ENCODE data around the gene EP400. TPM values are rescaled to one million over a fixed set of nuclear protein-coding genes. Genes with fewer than 3 reads are reported as not detected.

EP400 gene
- total RNA-seq, 1 experiment from 2014 or later, result 61.7 TPM

DNA sequence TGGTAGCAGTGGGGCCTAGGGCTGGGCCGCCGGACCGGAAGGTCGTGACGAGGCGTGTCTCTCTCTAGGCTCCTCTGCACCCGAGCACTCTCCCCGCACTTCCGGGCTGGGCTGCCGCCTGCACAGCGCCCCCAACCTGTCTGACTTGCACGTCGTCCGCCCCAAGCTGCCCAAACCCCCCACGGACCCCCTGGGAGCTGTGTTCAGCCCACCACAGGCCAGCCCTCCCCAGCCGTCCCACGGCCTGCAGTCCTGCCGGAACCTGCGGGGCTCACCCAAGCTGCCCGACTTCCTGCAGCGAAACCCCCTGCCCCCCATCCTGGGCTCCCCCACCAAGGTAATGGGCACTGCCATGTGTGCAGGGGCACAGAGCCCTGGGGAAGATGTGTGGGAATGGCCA is 33.9 kb upstream of the EP400 start:
- H3T11ph ChIP-seq (ENCODE audit: low read length), result no peak overlapping the region
- no peak overlapping the region for H3K27ac Mint-ChIP-seq
- no peaks in the 10 kb centered on the region for H3K4me1 ChIP-seq (ENCODE audit: insufficient read depth, low read length)
- H2BK5ac ChIP-seq (ENCODE audit: insufficient read length, low read length), result no peak overlapping the region
- no peaks in the 10 kb centered on the region for H3K23me2 ChIP-seq (ENCODE audit: insufficient read length, low read depth, low read length, poor library complexity, severe bottlenecking)
- DNase-seq, result no peak
- no peak overlapping the region for H3K9ac ChIP-seq (ENCODE audit: extremely low read depth, insufficient read length, low read length)
- H3K9me3 ChIP-seq (ENCODE audit: control insufficient read depth, low read depth, low read length), result no peaks in the 10 kb centered on the region
- H4K5ac ChIP-seq (ENCODE audit: insufficient read length, low read depth, low read length), result no peak overlapping the region
- no peak overlapping the region for H3K4ac ChIP-seq (ENCODE audit: low read depth, low read length)
- H3K14ac ChIP-seq (ENCODE audit: insufficient read depth, low read length), result no peak overlapping the region
- H4K20me1 ChIP-seq (ENCODE audit: control insufficient read depth, insufficient read depth, insufficient read length), result peaks cover 3% of the 10 kb centered on the region
- no peak overlapping the region for H2BK15ac ChIP-seq (ENCODE audit: low read depth, low read length)
- no peaks in the 10 kb centered on the region for H3K9me3 Mint-ChIP-seq
- H3K4me1 Mint-ChIP-seq, result 0 out of 4 replicates have a peak, but pooled peaks cover 0 to 2% of the 10 kb centered on the region in 2 experiments
- H2BK120ac ChIP-seq (ENCODE audit: low read depth, low read length, poor library complexity, severe bottlenecking), result no peak overlapping the region
- no peaks in the 10 kb centered on the region for H3K27me3 Mint-ChIP-seq (ENCODE audit: low read depth)
- H2BK12ac ChIP-seq (ENCODE audit: insufficient read length, low read depth, low read length), result no peak overlapping the region
- H4K91ac ChIP-seq (ENCODE audit: insufficient read length, low read depth, low read length), result no peak overlapping the region
- TF ChIP-seq, protein P1, sequence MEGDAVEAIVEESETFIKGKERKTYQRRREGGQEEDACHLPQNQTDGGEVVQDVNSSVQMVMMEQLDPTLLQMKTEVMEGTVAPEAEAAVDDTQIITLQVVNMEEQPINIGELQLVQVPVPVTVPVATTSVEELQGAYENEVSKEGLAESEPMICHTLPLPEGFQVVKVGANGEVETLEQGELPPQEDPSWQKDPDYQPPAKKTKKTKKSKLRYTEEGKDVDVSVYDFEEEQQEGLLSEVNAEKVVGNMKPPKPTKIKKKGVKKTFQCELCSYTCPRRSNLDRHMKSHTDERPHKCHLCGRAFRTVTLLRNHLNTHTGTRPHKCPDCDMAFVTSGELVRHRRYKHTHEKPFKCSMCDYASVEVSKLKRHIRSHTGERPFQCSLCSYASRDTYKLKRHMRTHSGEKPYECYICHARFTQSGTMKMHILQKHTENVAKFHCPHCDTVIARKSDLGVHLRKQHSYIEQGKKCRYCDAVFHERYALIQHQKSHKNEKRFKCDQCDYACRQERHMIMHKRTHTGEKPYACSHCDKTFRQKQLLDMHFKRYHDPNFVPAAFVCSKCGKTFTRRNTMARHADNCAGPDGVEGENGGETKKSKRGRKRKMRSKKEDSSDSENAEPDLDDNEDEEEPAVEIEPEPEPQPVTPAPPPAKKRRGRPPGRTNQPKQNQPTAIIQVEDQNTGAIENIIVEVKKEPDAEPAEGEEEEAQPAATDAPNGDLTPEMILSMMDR (conservative IDR thresholded peaks at IDR 0.05), result peak; percentile 28; the same call in 1 of the 3 replicates
- no peaks in the 10 kb centered on the region for H3K27me3 ChIP-seq (ENCODE audit: insufficient read depth, low read length)
- no peak overlapping the region for H2AK5ac ChIP-seq (ENCODE audit: insufficient read length, low read length)
- H3K56ac ChIP-seq (ENCODE audit: insufficient read length, low read depth, low read length), result no peak overlapping the region
- H3K23ac ChIP-seq (ENCODE audit: insufficient read length, low read depth, low read length), result no peak overlapping the region
- H3K4me3 Mint-ChIP-seq, result no peak overlapping the region
- no peak overlapping the region for H2BK20ac ChIP-seq (ENCODE audit: low read depth, low read length, poor library complexity, severe bottlenecking)
- no peak overlapping the region for H4K8ac ChIP-seq (replicated peaks; ENCODE audit: insufficient read length, low read depth, low read length)
- no peak overlapping the region for H2AFZ ChIP-seq (ENCODE audit: low read length)
- H3K18ac ChIP-seq (ENCODE audit: insufficient read length, low read depth, low read length), result no peak overlapping the region
- H3K36me3 Mint-ChIP-seq (ENCODE audit: insufficient read depth in 1 of 3, low read depth in 3 of 3), result peaks cover 11 to 53% (median 47%) of the 10 kb centered on the region in 3 experiments; a peak in 6 of 7 replicates
- H3K79me2 ChIP-seq (ENCODE audit: insufficient read depth, low read length), result no peaks in the 10 kb centered on the region
- H3K79me1 ChIP-seq (ENCODE audit: insufficient read depth, low read depth, low read length, poor library complexity, severe bottlenecking), result no peaks in the 10 kb centered on the region
- no CpG with 5 or more reads among the region's 21 CpGs for WGBS (ENCODE audit: extremely low coverage, insufficient read length, low lambda C conversion rate)
- H3K4me2 ChIP-seq (ENCODE audit: insufficient read depth, insufficient read length, low read length), result no peak overlapping the region
- no peak overlapping the region for H3K27ac ChIP-seq (ENCODE audit: insufficient read length, low read depth, low read length)
